Esophagus muscularis mucosa (tissue), 4 donors: ENCODE results near the gene LTBR. TPM values are rescaled to one million over a fixed set of nuclear protein-coding genes. Genes with fewer than 3 reads are reported as not detected.
A peak's percentile ranks its signal among the peaks of the same experiment; 100 is the strongest.

Source experiments
- DNase-seq: peaks from one replicate; pipeline ENCODE4 v3.0.0-alpha.2; 2017; ENCODE audit errors: extremely low spot score
- H3K27ac ChIP-seq, 4 donors: fragments of 200-600 bp; sonication (generic); replicated peaks in 1 of 4; 1 replicate in 3 of 4; 2 replicates in 1 of 4; pipeline ENCODE4 v1.5.1; 2016 to 2019; ENCODE audit warnings: mild to moderate bottlenecking in 1 of 4
- H3K27me3 ChIP-seq, 4 donors: fragments of 200-600 bp; sonication (generic); one replicate each; pipeline versions ENCODE4 v1.5.1 to v1.6.0; 2016 to 2019
- H3K36me3 ChIP-seq, 4 donors: fragments of 200-600 bp; sonication (generic); one replicate each; pipeline ENCODE4 v1.5.1; 2016 to 2019
- H3K4me1 ChIP-seq, 4 donors: fragments of 200-600 bp; sonication (generic); one replicate each; pipeline ENCODE4 v1.5.1; 2016 to 2019
- H3K4me3 ChIP-seq, 4 donors: fragments of 200-600 bp; sonication (generic); 1 replicate in 2 of 4; 2 replicates in 2 of 4; pipeline ENCODE4 v1.5.1; 2016 to 2019; ENCODE audit warnings: mild to moderate bottlenecking in 4 of 4, moderate library complexity in 1 of 4
- H3K9me3 ChIP-seq, 4 donors: fragments of 200-600 bp; sonication (generic); 1 replicate in 3 of 4; 2 replicates in 1 of 4; pipeline ENCODE4 v1.5.1; 2016 to 2019
- CTCF ChIP-seq, 3 experiments: fragments of 200-600 bp in 2 of 3; fragments of 450-650 bp in 1 of 3; sonication (generic) in 2 of 3; IDR thresholded peaks; one replicate each; pipeline ENCODE4 v1.5.1; 2017 to 2019; ENCODE audit warnings: antibody characterized with exemption in 3 of 3, mild to moderate bottlenecking in 2 of 3, moderate library complexity in 1 of 3
- EP300 ChIP-seq: sonication (generic); formaldehyde crosslinking; IDR thresholded peaks from one replicate; pipeline ENCODE4 v1.6.1; 2017; ENCODE audit warnings: antibody characterized with exemption
- POLR2A ChIP-seq: fragments of 450-650 bp; IDR thresholded peaks from one replicate; pipeline ENCODE4 v1.6.1; 2017; ENCODE audit warnings: antibody characterized with exemption, moderate library complexity, mild to moderate bottlenecking, low read depth
- POLR2AphosphoS5 ChIP-seq, 2 donors: sonication (generic); formaldehyde crosslinking; IDR thresholded peaks; one replicate each; pipeline ENCODE4 v1.6.1; 2017; ENCODE audit warnings: antibody characterized with exemption in 2 of 2
- WGBS: methylation state at CpG from one replicate; pipeline ENCODE4 v1.1.5; 2018; 5-methylcytosine and 5-hydroxymethylcytosine counted together
- intact Hi-C: fragments of 100-400 bp; cut with DNase I; formaldehyde crosslinking; loops from one replicate; pipeline ENCODE4 v1.15.1; 2023
- total RNA-seq, 4 donors: library from RNA; depleted of rRNA; stranded (reverse); fragments of >200 nt; gene quantifications; one replicate each; pipeline versions ENCODE4 v1.1.0 to v1.2.1, GENCODE V29; 2016

Gene LTBR
- total RNA-seq, 4 donors from 2014 or later: 117 to 144 (median 137) TPM

GRCh38 chr12:6364044-6364374 lies 20.0 kb upstream of the LTBR start:
- DNase-seq: no peak
- peak overlapping the region; percentile 62 to 77 (median 66) for H3K4me3 ChIP-seq
- 55% methylated on average over 11 of the region's 15 CpGs for WGBS

GRCh38 chr12:6367065-6367968 lies 16.6 kb upstream of the LTBR start:
- intact Hi-C loops: loop anchor here (5.0 kb wide), 1 partner anchor 40 kb away; no protein-coding TSS in a partner anchor
- DNase-seq: no peak
- no peak overlapping the region for H3K4me3 ChIP-seq
- no peaks in the 10 kb centered on the region for H3K36me3 ChIP-seq
- peaks cover 15 to 40% (median 29%) of the 10 kb centered on the region in 4 donors for H3K4me1 ChIP-seq
- TF ChIP-seq CTCF (IDR thresholded peaks at IDR 0.05): peak; percentile 9 to 38 (median 16)
- no peak for TF ChIP-seq POLR2AphosphoS5 (IDR thresholded peaks at IDR 0.05)
- H3K27ac ChIP-seq: no peak overlapping the region
- 60% methylated on average over 11 of the region's 11 CpGs for WGBS
- H3K27me3 ChIP-seq: no peaks in the 10 kb centered on the region
- H3K9me3 ChIP-seq: no peaks in the 10 kb centered on the region

More at GRCh38 chr12:6364044-6364374, 20.0 kb upstream of the LTBR start:
- TF ChIP-seq POLR2AphosphoS5 (IDR thresholded peaks at IDR 0.05) (peak in 1 of 2 donors; percentile 3), EP300 (no peak)
- Histone ChIP-seq H3K4me1 (peaks cover 18 to 47% (median 42%) of the 10 kb centered on the region in 4 donors), H3K27ac (peak overlapping the region; percentile 84 to 90 (median 89)), H3K36me3 (no peaks in the 10 kb centered on the region), H3K27me3 (no peaks in the 10 kb centered on the region), H3K9me3 (no peaks in the 10 kb centered on the region)
- intact Hi-C loops: no loop called here

GRCh38 chr12:6367969-6368892 lies 15.7 kb upstream of the LTBR start:
- Histone ChIP-seq H3K36me3 (no peaks in the 10 kb centered on the region), H3K27me3 (no peaks in the 10 kb centered on the region), H3K27ac (peak overlapping the region in 1 of 4 donors; percentile 3), H3K9me3 (no peaks in the 10 kb centered on the region), H3K4me3 (no peak overlapping the region), H3K4me1 (peaks cover 10 to 37% (median 26%) of the 10 kb centered on the region in 4 donors)
- TF ChIP-seq EP300 (no peak), POLR2AphosphoS5 (IDR thresholded peaks at IDR 0.05) (no peak), POLR2A (no peak), CTCF (IDR thresholded peaks at IDR 0.05) (no peak)
- intact Hi-C loops: loop anchor here (5.0 kb wide), 1 partner anchor 41 kb away; no protein-coding TSS in a partner anchor
- 67% methylated on average over 15 of the region's 15 CpGs for WGBS
- no peak for DNase-seq

- WGBS: 93% methylated on average over 9 of the region's 9 CpGs
- DNase-seq: no peak
- no peaks in the 10 kb centered on the region for H3K27me3 ChIP-seq
- H3K9me3 ChIP-seq: no peaks in the 10 kb centered on the region
- H3K4me3 ChIP-seq: no peak overlapping the region
- peaks cover 2 to 30% (median 18%) of the 10 kb centered on the region in 4 donors for H3K4me1 ChIP-seq
- no peak for TF ChIP-seq EP300
- no peak for TF ChIP-seq POLR2AphosphoS5 (IDR thresholded peaks at IDR 0.05)
- TF ChIP-seq CTCF (IDR thresholded peaks at IDR 0.05): no peak
- TF ChIP-seq POLR2A: no peak
- H3K27ac ChIP-seq: peak overlapping the region in 1 of 4 donors; percentile 3
- intact Hi-C loops: loop anchor here (5.0 kb wide), 1 partner anchor 42 kb away; no protein-coding TSS in a partner anchor
- H3K36me3 ChIP-seq: no peaks in the 10 kb centered on the region
Observed at GRCh38 chr12:6368906-6369525, 14.9 kb upstream of the LTBR start.
